H9 (cell line): Measurements from ENCODE around the gene HOXD4. TPM values are rescaled to one million over a fixed set of nuclear protein-coding genes. Genes with fewer than 3 reads are reported as not detected.

Experiments
- DNase-seq: peaks from one replicate; pipeline ENCODE4 v3.0.0-alpha.2; 2017
- H2AFZ ChIP-seq: one replicate; pipeline ENCODE4 v1.6.1; 2013; ENCODE audit warnings: mild to moderate bottlenecking, low read length, control low read depth, moderate library complexity
- H2AK5ac ChIP-seq: 2 replicates; pipeline ENCODE4 v1.6.1; 2013; ENCODE audit warnings: low read length, control low read depth, mixed read lengths; ENCODE audit not compliant: insufficient read length
- H2BK120ac ChIP-seq: one replicate; pipeline ENCODE4 v1.6.1; 2013; ENCODE audit warnings: low read depth, mild to moderate bottlenecking, low read length, control low read depth, inconsistent platforms; ENCODE audit not compliant: poor library complexity, severe bottlenecking
- H2BK12ac ChIP-seq: 2 replicates; pipeline ENCODE4 v1.6.1; 2013; ENCODE audit warnings: low read length, control low read depth, mixed read lengths, low read depth; ENCODE audit not compliant: insufficient read length
- H2BK15ac ChIP-seq: 2 replicates; pipeline ENCODE4 v1.6.1; 2013; ENCODE audit warnings: low read depth, low read length, control low read depth
- H2BK20ac ChIP-seq: one replicate; pipeline ENCODE4 v1.6.1; 2013; ENCODE audit warnings: low read depth, mild to moderate bottlenecking, low read length, control low read depth, inconsistent platforms; ENCODE audit not compliant: poor library complexity, severe bottlenecking
- H2BK5ac ChIP-seq: 2 replicates; pipeline ENCODE4 v1.6.1; 2013; ENCODE audit warnings: low read length, control low read depth, mixed read lengths; ENCODE audit not compliant: insufficient read length
- H3K14ac ChIP-seq: 2 replicates; pipeline ENCODE4 v1.6.1; 2013; ENCODE audit warnings: low read length, control low read depth; ENCODE audit not compliant: insufficient read depth
- H3K18ac ChIP-seq: 2 replicates; pipeline ENCODE4 v1.6.1; 2013; ENCODE audit warnings: low read depth, mild to moderate bottlenecking, mixed read lengths, low read length, control low read depth; ENCODE audit not compliant: insufficient read length
- H3K23ac ChIP-seq: 2 replicates; pipeline ENCODE4 v1.6.1; 2013; ENCODE audit warnings: low read length, control low read depth, mixed read lengths, low read depth; ENCODE audit not compliant: insufficient read length
- H3K23me2 ChIP-seq: 2 replicates; pipeline ENCODE4 v1.6.1; 2013; ENCODE audit warnings: low read depth, mild to moderate bottlenecking, mixed read lengths, low read length, control low read depth; ENCODE audit not compliant: insufficient read length, poor library complexity, severe bottlenecking
- H3K27ac ChIP-seq: 2 replicates; pipeline ENCODE4 v1.5.1; 2013; ENCODE audit warnings: low read length, control low read depth, mixed read lengths, low read depth; ENCODE audit not compliant: insufficient read length
- H3K27me3 ChIP-seq: 2 replicates; pipeline ENCODE4 v1.6.1; 2013; ENCODE audit warnings: low read length, control low read depth, inconsistent platforms; ENCODE audit not compliant: insufficient read depth
- H3K4ac ChIP-seq: 2 replicates; pipeline ENCODE4 v1.6.1; 2013; ENCODE audit warnings: low read depth, mild to moderate bottlenecking, control low read depth, inconsistent platforms, low read length, moderate library complexity
- H3K4me1 ChIP-seq: 2 replicates; pipeline ENCODE4 v1.6.1; 2013; ENCODE audit warnings: low read length, control low read depth, inconsistent platforms; ENCODE audit not compliant: insufficient read depth
- H3K4me2 ChIP-seq: 2 replicates; pipeline ENCODE4 v1.6.1; 2013; ENCODE audit warnings: low read length, control low read depth, mixed read lengths; ENCODE audit not compliant: insufficient read length, insufficient read depth
- H3K56ac ChIP-seq: 2 replicates; pipeline ENCODE4 v1.6.1; 2013; ENCODE audit warnings: low read depth, mild to moderate bottlenecking, mixed read lengths, low read length, control low read depth; ENCODE audit not compliant: insufficient read length
- H3K79me1 ChIP-seq: 2 replicates; pipeline ENCODE4 v1.6.1; 2013; ENCODE audit warnings: low read depth, mild to moderate bottlenecking, moderate library complexity, low read length, control low read depth, inconsistent platforms; ENCODE audit not compliant: insufficient read depth, poor library complexity, severe bottlenecking
- H3K79me2 ChIP-seq: 2 replicates; pipeline ENCODE4 v1.6.1; 2013; ENCODE audit warnings: low read length, control low read depth, inconsistent platforms; ENCODE audit not compliant: insufficient read depth
- H3K9ac ChIP-seq: 2 replicates; pipeline ENCODE4 v1.6.1; 2013; ENCODE audit warnings: low read length, control low read depth, mixed read lengths; ENCODE audit not compliant: insufficient read length; ENCODE audit errors: extremely low read depth
- H3K9me3 ChIP-seq: one replicate; pipeline ENCODE4 v1.6.1; 2013; ENCODE audit warnings: low read depth, low read length, inconsistent platforms; ENCODE audit not compliant: control insufficient read depth
- H3T11ph ChIP-seq: one replicate; pipeline ENCODE4 v1.6.1; 2013; ENCODE audit warnings: mild to moderate bottlenecking, low read length, control low read depth, inconsistent platforms
- H4K20me1 ChIP-seq: one replicate; pipeline ENCODE4 v1.6.1; 2013; ENCODE audit not compliant: control insufficient read depth, insufficient read length, insufficient read depth
- H4K5ac ChIP-seq: 2 replicates; pipeline ENCODE4 v1.6.1; 2013; ENCODE audit warnings: low read depth, mild to moderate bottlenecking, mixed read lengths, low read length, control low read depth; ENCODE audit not compliant: insufficient read length
- H4K8ac ChIP-seq: replicated peaks from 2 replicates; pipeline ENCODE4 v1.6.1; 2013; ENCODE audit warnings: low read length, control low read depth, mixed read lengths, low read depth; ENCODE audit not compliant: insufficient read length
- H4K91ac ChIP-seq: 2 replicates; pipeline ENCODE4 v1.6.1; 2013; ENCODE audit warnings: low read depth, mild to moderate bottlenecking, moderate library complexity, mixed read lengths, low read length, control low read depth; ENCODE audit not compliant: insufficient read length
- H3K27ac Mint-ChIP-seq, 3 experiments: 2 replicates in 2 of 3; 3 replicates in 1 of 3; pipeline ENCODE4 v1.8.0; 2020 to 2021; ENCODE audit warnings: mixed read lengths in 3 of 3, mild to moderate bottlenecking in 1 of 3, moderate library complexity in 1 of 3
- H3K27me3 Mint-ChIP-seq: 2 replicates; pipeline ENCODE4 v1.8.0; 2021; ENCODE audit warnings: low read depth, mild to moderate bottlenecking, moderate library complexity, mixed read lengths
- H3K36me3 Mint-ChIP-seq, 3 experiments: 2 replicates in 2 of 3; 3 replicates in 1 of 3; pipeline ENCODE4 v1.8.0; 2020 to 2021; ENCODE audit warnings: low read depth in 3 of 3, mixed read lengths in 3 of 3; ENCODE audit not compliant: insufficient read depth in 1 of 3
- H3K4me1 Mint-ChIP-seq, 2 experiments: 2 replicates each; pipeline ENCODE4 v1.8.0; 2020; ENCODE audit warnings: mixed read lengths in 2 of 2
- H3K4me3 Mint-ChIP-seq, 2 experiments: 2 replicates in 1 of 2; 3 replicates in 1 of 2; pipeline ENCODE4 v1.8.0; 2020 to 2021; ENCODE audit warnings: mild to moderate bottlenecking in 2 of 2, mixed read lengths in 2 of 2, moderate library complexity in 1 of 2
- H3K9me3 Mint-ChIP-seq, 2 experiments: 2 replicates in 1 of 2; 3 replicates in 1 of 2; pipeline ENCODE4 v1.8.0; 2020; ENCODE audit warnings: mild to moderate bottlenecking in 2 of 2, mixed read lengths in 2 of 2, moderate library complexity in 1 of 2
- CTCF ChIP-seq: fragments of 200-600 bp; sonication (generic); conservative IDR thresholded peaks from 3 replicates; pipeline ENCODE4 v1.8.0; 2021; ENCODE audit warnings: antibody characterized with exemption, mild to moderate bottlenecking
- WGBS: extraction: QIAGEN DNeasy Blood & Tissue Kit; methylation state at CpG from one replicate; pipeline ENCODE4 v1.1.7; 2013; ENCODE audit warnings: missing lambda C conversion rate, low lambda C conversion rate, mixed read lengths; ENCODE audit not compliant: insufficient read length; ENCODE audit errors: extremely low coverage; 5-methylcytosine and 5-hydroxymethylcytosine counted together
- total RNA-seq: library from RNA; stranded (reverse); gene quantifications from 2 replicates; pipeline ENCODE4 v1.2.1, GENCODE V29; 2021

The HOXD4 gene
- total RNA-seq, 1 experiment from 2014 or later, result not detected

- no CpG with 5 or more reads among the region's 56 CpGs for WGBS
- H4K8ac ChIP-seq, result no peak overlapping the region
- no peaks in the 10 kb centered on the region for H3K9me3 ChIP-seq
- H3K14ac ChIP-seq, result no peak overlapping the region
- no peak overlapping the region for H3K9ac ChIP-seq
- no peak overlapping the region for H2AK5ac ChIP-seq
- H2BK12ac ChIP-seq, result no peak overlapping the region
- H3K4me1 ChIP-seq, result no peaks in the 10 kb centered on the region
- no peak overlapping the region for H3K27ac ChIP-seq
- no peak overlapping the region for H3K27ac Mint-ChIP-seq
- peak overlapping the region; percentile 2 to 75; a peak in 4 of 5 replicates for H3K4me3 Mint-ChIP-seq
- H3K79me2 ChIP-seq, result no peaks in the 10 kb centered on the region
- no peak overlapping the region for H3K18ac ChIP-seq
- no peak overlapping the region for H2BK15ac ChIP-seq
- no peaks in the 10 kb centered on the region; a peak in 2 of 7 replicates for H3K36me3 Mint-ChIP-seq
- H3K9me3 Mint-ChIP-seq, result peaks cover 5 to 20% of the 10 kb centered on the region in 2 experiments; a peak in 4 of 5 replicates
- H3T11ph ChIP-seq, result no peak overlapping the region
- H3K79me1 ChIP-seq, result no peaks in the 10 kb centered on the region
- H2BK120ac ChIP-seq, result no peak overlapping the region
- peaks cover 16 to 40% of the 10 kb centered on the region in 2 experiments for H3K4me1 Mint-ChIP-seq
- H3K4me2 ChIP-seq, result no peak overlapping the region
- peak; percentile 45 for DNase-seq
- no peaks in the 10 kb centered on the region for H4K20me1 ChIP-seq
- no peak overlapping the region for H3K56ac ChIP-seq
- H4K91ac ChIP-seq, result no peak overlapping the region
- peaks cover 96% of the 10 kb centered on the region for H3K27me3 Mint-ChIP-seq
- no peak for TF ChIP-seq CTCF
- H4K5ac ChIP-seq, result no peak overlapping the region
- no peak overlapping the region for H3K4ac ChIP-seq
- no peak overlapping the region for H2AFZ ChIP-seq
- H3K23ac ChIP-seq, result no peak overlapping the region
- no peak overlapping the region for H2BK5ac ChIP-seq
- no peak overlapping the region for H2BK20ac ChIP-seq
- no peaks in the 10 kb centered on the region for H3K23me2 ChIP-seq
- H3K27me3 ChIP-seq, result peaks cover 93% of the 10 kb centered on the region
These were observed 46.9 kb upstream of the HOXD4 start for GRCh38 chr2:176104316-176105077.
